Activated naive CD4-positive, alpha-beta T cell treated with anti-CD3 and anti-CD28 coated beads, Interleukin-2, amount 10 ng/mL, durations not matched to agents 7 days and 5 days (primary cell): ENCODE results near the gene NR2C2.
A peak's percentile ranks its signal among the peaks of the same experiment; 100 is the strongest.

ENCODE experiments used
- CTCF ChIA-PET: fragments of 350-600 bp; sonication (Branson Sonifier 250); formaldehyde crosslinking; loops from one replicate; lab custom pipeline; 2021; ENCODE audit warnings: antibody characterized with exemption; lab: Charles Lee
- DNase-seq: peaks from one replicate; pipeline ENCODE4 v3.0.0-alpha.2; 2020
- H3K27ac Mint-ChIP-seq: one replicate; pipeline ENCODE4 v1.8.0; 2021; ENCODE audit warnings: mild to moderate bottlenecking, moderate library complexity, mixed read lengths
- H3K27me3 Mint-ChIP-seq: one replicate; pipeline ENCODE4 v1.8.0; 2021; ENCODE audit warnings: mild to moderate bottlenecking, mixed read lengths
- H3K36me3 Mint-ChIP-seq: one replicate; pipeline ENCODE4 v1.8.0; 2021; ENCODE audit warnings: mixed read lengths
- H3K4me1 Mint-ChIP-seq: one replicate; pipeline ENCODE4 v1.8.0; 2021; ENCODE audit warnings: mixed read lengths
- H3K4me3 Mint-ChIP-seq: one replicate; pipeline ENCODE4 v1.8.0; 2021; ENCODE audit warnings: mild to moderate bottlenecking, moderate library complexity, mixed read lengths
- H3K9me3 Mint-ChIP-seq: one replicate; pipeline ENCODE4 v1.8.0; 2021; ENCODE audit warnings: mixed read lengths

The NR2C2 gene

DNA sequence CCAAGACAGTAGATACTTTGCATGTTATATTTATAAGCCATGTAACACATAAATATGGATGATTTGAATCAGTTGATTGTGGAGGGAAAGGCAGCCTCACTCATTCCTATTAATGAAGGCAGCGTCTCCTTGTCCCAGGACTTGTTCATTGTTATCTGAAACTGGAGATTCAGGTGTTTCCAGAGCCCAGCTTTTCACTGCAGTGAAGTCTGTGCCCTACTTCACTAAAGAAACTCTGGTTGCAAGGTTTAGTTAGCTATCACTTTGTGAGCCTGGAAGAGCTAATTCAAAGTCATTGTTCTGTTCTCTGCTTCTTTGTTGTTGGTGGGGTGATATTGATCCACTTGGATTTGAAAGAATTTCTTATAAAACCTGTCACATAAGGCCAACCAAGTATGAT is 9.8 kb downstream of the NR2C2 start:
- Mint-ChIP-seq H3K4me3 (no peak overlapping the region), H3K9me3 (no peaks in the 10 kb centered on the region), H3K27ac (no peak overlapping the region), H3K36me3 (peaks cover 33% of the 10 kb centered on the region), H3K4me1 (peaks cover 38% of the 10 kb centered on the region), H3K27me3 (no peaks in the 10 kb centered on the region)
- DNase-seq, result no peak
- CTCF ChIA-PET, result interaction anchor here (0.9 kb wide), 1 partner anchor 93 kb away, joined by 3 read pairs; no protein-coding TSS in a partner anchor

DNA sequence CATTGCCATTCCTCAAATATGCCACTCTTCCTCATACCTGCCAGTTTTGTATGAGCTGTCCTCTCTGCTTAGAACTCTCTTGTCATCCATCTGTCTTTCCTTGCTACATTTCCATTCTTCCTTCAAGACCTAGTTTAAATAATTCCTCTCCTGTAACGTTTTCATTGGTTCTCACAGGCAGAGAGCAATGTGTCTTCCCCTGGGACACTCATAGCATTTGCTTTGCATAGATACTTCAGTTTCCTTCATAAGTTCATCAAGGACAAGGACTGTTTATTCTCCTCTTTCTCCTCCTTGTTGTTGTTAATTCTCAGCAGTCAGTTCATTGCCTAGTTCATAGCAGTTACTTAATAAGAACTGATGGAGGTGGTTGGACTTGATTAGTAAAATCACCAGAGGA is 10.5 kb downstream of the NR2C2 start:
- Mint-ChIP-seq H3K4me3 (no peak overlapping the region), H3K4me1 (peaks cover 38% of the 10 kb centered on the region), H3K27ac (peak overlapping the region; percentile 22), H3K36me3 (peaks cover 37% of the 10 kb centered on the region), H3K9me3 (no peaks in the 10 kb centered on the region), H3K27me3 (no peaks in the 10 kb centered on the region)
- no peak for DNase-seq
- CTCF ChIA-PET, result interaction anchor here (0.6 kb wide), 1 partner anchor 44 kb away, joined by 3 read pairs; no protein-coding TSS in a partner anchor

DNA sequence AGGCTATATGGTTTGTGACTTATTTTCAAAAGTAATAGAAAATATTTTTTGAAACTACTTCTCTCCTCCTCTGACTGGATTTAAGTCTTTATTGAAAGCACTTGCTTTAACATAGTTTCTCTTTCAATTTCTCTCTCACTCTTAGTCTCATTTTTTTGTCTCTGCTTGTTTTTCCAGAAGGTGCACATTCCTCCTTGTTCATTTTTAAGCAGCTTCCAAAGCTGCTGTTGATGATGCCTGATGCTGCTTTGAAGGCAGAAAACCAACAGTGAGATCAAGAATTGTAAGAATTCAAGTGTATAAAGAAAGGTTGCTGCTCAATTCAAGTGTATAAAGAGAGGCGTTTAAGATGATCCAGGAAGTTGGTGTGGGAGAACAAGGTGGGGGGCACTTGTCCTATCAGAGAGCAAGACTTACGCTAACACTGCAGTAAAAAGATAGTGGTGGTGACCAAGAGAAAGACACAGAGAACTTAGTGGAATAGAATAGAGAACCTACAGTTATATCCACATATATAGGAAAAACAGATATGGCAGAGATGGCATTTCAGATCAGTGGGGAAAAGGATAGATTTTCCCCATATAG is 12.1 kb downstream of the NR2C2 start:
- Mint-ChIP-seq H3K27me3 (no peaks in the 10 kb centered on the region), H3K4me1 (peaks cover 38% of the 10 kb centered on the region), H3K27ac (peak overlapping the region; percentile 90), H3K4me3 (peak overlapping the region; percentile 74), H3K36me3 (peaks cover 37% of the 10 kb centered on the region), H3K9me3 (no peaks in the 10 kb centered on the region)
- DNase-seq, result no peak
- CTCF ChIA-PET, result no interaction called here

DNA sequence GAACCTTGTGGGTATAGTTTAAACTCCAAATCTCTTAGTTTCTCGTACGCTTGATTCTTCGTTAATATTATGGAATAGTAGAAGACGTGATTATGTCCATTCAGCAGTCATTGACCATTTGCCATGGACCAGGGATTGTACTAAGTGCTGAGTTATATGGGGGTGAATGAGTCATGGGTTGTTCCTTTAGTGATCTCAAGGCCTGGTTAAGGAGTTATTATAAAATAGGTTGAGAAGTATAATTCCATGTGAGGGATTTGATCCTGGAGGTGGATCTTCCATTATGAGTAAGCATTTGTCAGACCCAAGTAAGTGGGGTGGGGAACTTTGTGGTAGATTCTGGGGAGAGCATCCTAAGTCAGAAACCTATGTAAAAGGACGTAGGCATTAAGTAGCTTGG is 15.4 kb downstream of the NR2C2 start:
- Mint-ChIP-seq H3K27me3 (no peaks in the 10 kb centered on the region), H3K36me3 (peaks cover 50% of the 10 kb centered on the region), H3K4me3 (no peak overlapping the region), H3K27ac (no peak overlapping the region), H3K4me1 (peaks cover 20% of the 10 kb centered on the region), H3K9me3 (no peaks in the 10 kb centered on the region)
- CTCF ChIA-PET, result no interaction called here
- no peak for DNase-seq

- H3K27me3 Mint-ChIP-seq, result no peaks in the 10 kb centered on the region
- H3K4me3 Mint-ChIP-seq, result no peak overlapping the region
- no peak for DNase-seq
- H3K9me3 Mint-ChIP-seq, result no peaks in the 10 kb centered on the region
- peaks cover 47% of the 10 kb centered on the region for H3K36me3 Mint-ChIP-seq
- no peak overlapping the region for H3K27ac Mint-ChIP-seq
- no peaks in the 10 kb centered on the region for H3K4me1 Mint-ChIP-seq
- CTCF ChIA-PET, result interaction anchor here (1.8 kb wide), 1 partner anchor 10 kb away, joined by 7 read pairs; no protein-coding TSS in a partner anchor
Observed at GRCh38 chr3:14967285-14967684, 19.9 kb downstream of the NR2C2 start.

GRCh38 chr3:14969671-14970070 is 22.3 kb downstream of the NR2C2 start:
- H3K27me3 Mint-ChIP-seq, result no peaks in the 10 kb centered on the region
- H3K27ac Mint-ChIP-seq, result no peak overlapping the region
- peaks cover 58% of the 10 kb centered on the region for H3K36me3 Mint-ChIP-seq
- H3K4me3 Mint-ChIP-seq, result no peak overlapping the region
- CTCF ChIA-PET, result no interaction called here
- H3K4me1 Mint-ChIP-seq, result no peaks in the 10 kb centered on the region
- no peak for DNase-seq
- no peaks in the 10 kb centered on the region for H3K9me3 Mint-ChIP-seq

DNA sequence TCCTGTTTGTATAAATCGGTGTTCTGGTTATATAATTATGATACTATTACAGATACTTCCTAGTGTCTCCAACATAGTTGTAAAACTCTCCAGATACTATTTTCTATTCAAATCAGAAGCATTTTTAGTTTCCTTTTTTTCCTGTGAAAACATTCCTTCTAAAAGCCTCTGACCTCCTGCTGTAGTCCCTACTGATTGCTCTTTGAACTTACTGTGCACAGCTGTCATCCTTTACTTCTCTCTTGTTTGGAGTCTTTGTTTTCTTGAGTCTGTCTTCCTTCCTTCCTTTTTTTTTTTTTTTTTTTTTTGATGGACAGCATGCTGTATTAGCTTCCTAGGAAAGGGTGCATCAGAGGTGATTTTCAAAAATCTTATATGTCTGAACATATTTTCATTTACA is 28.9 kb downstream of the NR2C2 start:
- H3K27ac Mint-ChIP-seq, result no peak overlapping the region
- CTCF ChIA-PET, result interaction anchor here (0.8 kb wide), 1 partner anchor 195 kb away, joined by 3 read pairs; no protein-coding TSS in a partner anchor
- no peak overlapping the region for H3K4me3 Mint-ChIP-seq
- no peak for DNase-seq
- peaks cover 10% of the 10 kb centered on the region for H3K4me1 Mint-ChIP-seq
- no peaks in the 10 kb centered on the region for H3K27me3 Mint-ChIP-seq
- H3K9me3 Mint-ChIP-seq, result no peaks in the 10 kb centered on the region
- peaks cover 54% of the 10 kb centered on the region for H3K36me3 Mint-ChIP-seq

- Mint-ChIP-seq H3K4me3 (no peak overlapping the region), H3K27ac (no peak overlapping the region), H3K4me1 (peaks cover 10% of the 10 kb centered on the region)
Observed at GRCh38 chr3:14980689-14981088, 33.3 kb downstream of the NR2C2 start.

DNA sequence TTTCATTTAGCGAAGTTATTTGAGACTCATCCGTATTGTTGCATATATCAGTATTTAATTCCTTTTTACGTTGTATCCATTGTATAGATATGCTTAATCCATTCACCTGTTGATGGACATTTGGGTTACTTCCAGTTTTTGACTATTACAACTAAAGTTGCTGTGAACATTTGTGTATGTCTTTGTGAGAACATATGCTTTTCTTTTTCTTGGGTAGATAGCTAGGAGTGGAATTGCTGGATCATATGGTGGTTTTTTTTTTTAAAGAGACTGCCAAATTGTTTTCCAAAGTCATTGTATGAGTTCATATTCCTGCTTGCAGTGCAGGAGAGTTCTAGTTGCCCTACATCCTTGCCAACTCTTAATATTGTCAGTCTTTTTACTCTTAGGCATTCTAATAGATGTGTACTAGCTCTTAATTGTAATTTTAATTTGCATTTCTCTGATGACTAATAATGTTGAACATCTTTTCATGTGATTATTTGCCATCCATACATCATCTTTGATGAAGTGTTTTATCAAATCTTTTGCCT is 37.3 kb downstream of the NR2C2 start:
- H3K9me3 Mint-ChIP-seq, result peaks cover 2% of the 10 kb centered on the region
- H3K4me3 Mint-ChIP-seq, result no peak overlapping the region
- no peak for DNase-seq
- H3K27me3 Mint-ChIP-seq, result no peaks in the 10 kb centered on the region
- no peak overlapping the region for H3K27ac Mint-ChIP-seq
- H3K4me1 Mint-ChIP-seq, result peaks cover 16% of the 10 kb centered on the region
- CTCF ChIA-PET, result no interaction called here
- H3K36me3 Mint-ChIP-seq, result peaks cover 16% of the 10 kb centered on the region

More at GRCh38 chr3:14980689-14981088, 33.3 kb downstream of the NR2C2 start:
- Mint-ChIP-seq H3K9me3 (peaks cover 2% of the 10 kb centered on the region), H3K27me3 (no peaks in the 10 kb centered on the region), H3K36me3 (peaks cover 38% of the 10 kb centered on the region)
- DNase-seq, result no peak
- CTCF ChIA-PET, result no interaction called here

DNA sequence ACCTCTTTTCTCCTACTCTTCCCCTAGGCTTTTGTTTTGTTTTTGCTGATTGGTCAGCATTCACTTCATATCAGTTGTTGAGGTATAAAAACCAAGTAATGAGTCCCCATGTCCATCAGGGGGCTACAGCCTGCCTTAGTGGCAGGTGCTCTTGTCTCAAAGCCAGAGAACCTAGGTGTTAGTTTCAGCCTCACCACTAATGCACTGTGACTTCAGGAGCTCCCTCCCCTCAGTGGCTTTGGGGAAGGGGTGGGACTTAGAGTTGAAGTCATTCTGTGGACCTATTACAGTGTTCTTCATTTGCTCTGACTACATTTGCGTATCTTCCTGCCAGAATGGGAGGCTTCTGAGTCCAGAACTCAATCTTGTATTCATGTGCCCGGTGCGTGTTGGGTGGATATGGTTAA is 41.6 kb downstream of the NR2C2 start:
- peak; percentile 26 for DNase-seq
- CTCF ChIA-PET, result no interaction called here
- peaks cover 2% of the 10 kb centered on the region for H3K9me3 Mint-ChIP-seq
- H3K27ac Mint-ChIP-seq, result no peak overlapping the region
- H3K36me3 Mint-ChIP-seq, result peaks cover 16% of the 10 kb centered on the region
- H3K27me3 Mint-ChIP-seq, result no peaks in the 10 kb centered on the region
- no peak overlapping the region for H3K4me3 Mint-ChIP-seq
- peaks cover 21% of the 10 kb centered on the region for H3K4me1 Mint-ChIP-seq

DNA sequence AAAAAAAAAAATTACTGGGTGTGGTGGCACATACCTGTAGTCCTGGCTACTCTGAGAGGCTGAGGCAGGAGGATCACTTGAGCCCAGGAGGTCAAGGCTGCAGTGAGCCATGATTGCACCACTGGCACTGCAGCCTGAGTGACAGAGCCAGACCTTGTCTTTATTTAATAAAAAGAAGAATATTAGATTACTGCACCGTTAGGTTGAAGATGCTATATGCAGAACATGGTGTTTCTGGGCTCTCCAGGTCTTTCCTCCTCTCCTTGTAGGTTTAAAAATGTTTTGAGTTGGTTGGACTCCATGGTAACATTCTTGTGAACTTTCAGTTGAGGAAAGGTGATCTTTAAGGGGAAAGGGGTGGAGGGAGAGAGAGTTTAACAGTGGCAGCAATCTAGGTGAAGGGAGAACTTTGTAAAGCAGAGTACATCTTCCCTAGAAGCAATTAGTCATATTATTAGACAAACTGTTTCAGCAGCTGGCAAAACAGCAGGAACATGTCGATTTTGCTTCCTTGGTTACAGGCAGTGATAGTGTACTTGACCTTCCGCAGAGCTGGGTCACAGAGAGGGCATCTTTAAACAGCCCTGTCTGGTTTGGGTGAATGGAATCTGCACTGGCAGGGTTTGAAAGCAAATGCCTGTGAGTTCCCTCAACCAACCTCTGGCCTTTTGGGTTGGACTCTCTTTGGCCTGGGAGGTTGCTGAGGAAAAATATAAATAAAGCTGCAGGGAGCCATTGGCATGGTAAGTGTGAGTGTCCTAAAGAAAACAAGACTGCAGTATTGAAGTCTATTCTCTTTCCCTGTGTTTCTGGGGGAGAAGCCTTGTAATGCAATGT is 42.8 kb downstream of the NR2C2 start:
- Mint-ChIP-seq H3K9me3 (no peaks in the 10 kb centered on the region), H3K4me1 (peaks cover 21% of the 10 kb centered on the region), H3K27ac (no peak overlapping the region), H3K27me3 (no peaks in the 10 kb centered on the region), H3K36me3 (peaks cover 8% of the 10 kb centered on the region), H3K4me3 (no peak overlapping the region)
- DNase-seq, result no peak
- CTCF ChIA-PET, result no interaction called here

DNA sequence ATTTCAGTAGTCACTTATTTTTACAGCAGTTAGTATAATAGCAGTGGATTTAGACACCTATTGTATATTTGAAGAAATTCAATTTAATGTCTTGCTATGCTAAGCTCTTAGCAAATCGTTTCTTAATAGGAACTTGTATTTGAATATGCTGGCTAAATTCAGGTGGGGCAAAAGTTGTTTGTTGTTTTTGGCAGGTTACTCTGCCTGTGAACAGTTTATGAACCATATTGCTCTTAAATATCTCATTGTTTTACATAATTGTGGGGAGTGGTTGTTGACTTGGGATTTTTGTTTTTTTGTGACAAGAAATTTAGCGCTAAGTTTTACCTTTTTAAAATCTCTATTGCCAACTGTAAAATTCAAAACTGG is 43.4 kb downstream of the NR2C2 start:
- DNase-seq, result no peak
- peaks cover 21% of the 10 kb centered on the region for H3K4me1 Mint-ChIP-seq
- H3K27me3 Mint-ChIP-seq, result no peaks in the 10 kb centered on the region
- H3K9me3 Mint-ChIP-seq, result no peaks in the 10 kb centered on the region
- no peak overlapping the region for H3K4me3 Mint-ChIP-seq
- CTCF ChIA-PET, result no interaction called here
- H3K36me3 Mint-ChIP-seq, result peaks cover 11% of the 10 kb centered on the region
- no peak overlapping the region for H3K27ac Mint-ChIP-seq

DNA sequence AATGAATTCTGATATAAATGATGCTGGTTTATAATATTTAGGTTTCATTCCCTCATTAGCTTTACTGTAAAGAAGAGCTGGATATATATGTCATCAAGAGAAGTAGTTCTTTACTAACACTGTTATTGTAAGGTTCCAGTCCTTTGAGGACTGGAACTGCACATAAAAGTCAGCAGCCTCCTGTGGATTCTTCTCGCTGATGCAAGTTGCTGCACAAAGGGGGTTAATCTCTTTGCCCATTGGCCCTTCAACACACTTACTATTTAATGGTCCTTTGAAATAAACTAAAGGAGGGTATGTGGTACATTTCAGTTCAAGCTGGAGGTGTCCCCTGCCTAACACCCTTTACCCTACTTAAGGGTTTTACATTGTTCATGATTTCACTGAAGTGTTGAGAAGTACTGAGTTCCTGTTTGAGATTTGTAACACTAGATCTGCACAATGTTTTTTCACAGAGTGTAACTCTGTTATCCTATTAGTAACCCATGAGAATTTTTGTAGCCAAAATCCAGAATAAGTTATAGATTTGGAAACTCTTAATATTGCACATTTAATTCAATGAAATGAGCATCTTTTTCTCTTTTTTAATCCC is 43.9 kb downstream of the NR2C2 start:
- H3K4me3 Mint-ChIP-seq, result no peak overlapping the region
- CTCF ChIA-PET, result no interaction called here
- no peaks in the 10 kb centered on the region for H3K27me3 Mint-ChIP-seq
- no peak overlapping the region for H3K27ac Mint-ChIP-seq
- DNase-seq, result no peak
- peaks cover 20% of the 10 kb centered on the region for H3K4me1 Mint-ChIP-seq
- no peaks in the 10 kb centered on the region for H3K9me3 Mint-ChIP-seq
- H3K36me3 Mint-ChIP-seq, result peaks cover 11% of the 10 kb centered on the region

DNA sequence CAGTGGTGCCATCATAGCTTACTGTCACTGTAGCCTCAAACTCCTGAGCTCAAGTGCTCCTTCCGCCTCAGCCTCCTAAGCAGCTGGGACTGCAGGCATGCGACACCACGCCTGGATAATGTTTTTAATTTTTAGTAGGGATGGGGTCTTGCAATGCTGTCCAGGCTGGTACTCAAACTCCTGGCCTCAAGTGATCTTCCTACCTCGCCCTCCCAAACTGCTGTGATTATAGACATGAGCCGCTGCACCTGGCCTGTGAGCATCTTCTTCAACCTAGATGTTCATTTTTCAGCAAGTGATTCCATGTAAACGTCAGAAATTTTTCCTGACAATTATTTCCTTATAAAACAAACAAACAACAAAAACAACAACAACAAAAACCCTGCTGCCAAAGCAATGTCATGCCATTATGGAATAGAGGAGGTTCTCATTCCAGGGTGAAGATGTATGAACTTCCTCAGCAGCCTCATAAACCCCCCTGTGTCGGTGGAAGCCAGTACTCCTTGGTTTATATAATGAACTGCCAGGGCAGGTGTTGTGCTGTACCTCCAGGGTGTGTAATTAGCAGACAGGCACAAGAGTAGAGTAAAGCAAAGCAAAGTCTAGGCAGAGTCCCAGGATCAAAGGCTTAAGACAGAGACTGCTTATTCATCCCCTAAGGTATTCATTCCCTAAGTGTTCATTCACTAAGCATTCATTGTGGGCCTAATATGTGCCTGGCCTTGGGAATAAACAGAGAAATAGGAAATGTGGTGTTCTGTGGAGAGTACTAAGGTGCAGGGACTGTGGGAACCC is 44.6 kb downstream of the NR2C2 start:
- CTCF ChIA-PET, result no interaction called here
- H3K4me1 Mint-ChIP-seq, result peaks cover 15% of the 10 kb centered on the region
- peaks cover 10% of the 10 kb centered on the region for H3K36me3 Mint-ChIP-seq
- no peak for DNase-seq
- H3K4me3 Mint-ChIP-seq, result no peak overlapping the region
- no peak overlapping the region for H3K27ac Mint-ChIP-seq
- no peaks in the 10 kb centered on the region for H3K27me3 Mint-ChIP-seq
- no peaks in the 10 kb centered on the region for H3K9me3 Mint-ChIP-seq
